Colonic mucosa (tissue), 4 donors: ENCODE measurements around the gene COASY. TPM values are rescaled to one million over a fixed set of nuclear protein-coding genes. Genes with fewer than 3 reads are reported as not detected.

ENCODE experiments used
- DNase-seq: peaks from one replicate; pipeline ENCODE4 v3.0.0-alpha.2; 2020
- H3K27ac ChIP-seq: fragments of 200-600 bp; one replicate; pipeline ENCODE4 v1.8.0; 2021
- H3K27me3 ChIP-seq: fragments of 200-600 bp; one replicate; pipeline ENCODE4 v1.8.0; 2021
- H3K36me3 ChIP-seq: fragments of 200-600 bp; one replicate; pipeline ENCODE4 v1.8.0; 2021
- H3K4me1 ChIP-seq: fragments of 200-600 bp; one replicate; pipeline ENCODE4 v1.8.0; 2021; ENCODE audit warnings: mild to moderate bottlenecking
- H3K4me3 ChIP-seq: fragments of 200-600 bp; one replicate; pipeline ENCODE4 v1.8.0; 2021
- H3K9ac ChIP-seq, 2 donors: one replicate each; pipeline ENCODE4 v1.7.0; 2013; ENCODE audit warnings: control low read depth in 2 of 2, low read depth in 2 of 2, low read length in 2 of 2
- H3K9me3 ChIP-seq: fragments of 200-600 bp; one replicate; pipeline ENCODE4 v1.8.0; 2021
- intact Hi-C: fragments of 100-400 bp; cut with DNase I; formaldehyde crosslinking; loops from one replicate; pipeline ENCODE4 v1.14.1; 2022
- total RNA-seq, 2 donors: library from RNA; stranded (reverse); fragmentation: NEBNext Ultra II Directional in 1 of 2; extraction: Animal tissue kit (Norgen Biotek cat#: 25700) in 1 of 2; gene quantifications; one replicate each; pipeline ENCODE4 v1.2.1, GENCODE V29; 2021
- TF ChIP-seq, protein P1 (sequence below): fragments of 200-600 bp; IDR thresholded peaks from one replicate; pipeline ENCODE4 v1.8.0; 2022; ENCODE audit warnings: antibody characterized with exemption, mild to moderate bottlenecking
- donor health status: healthy.
- donor health status: DM: no; HTN: no; CAD: no.
- donor health status: DM: no; HTN: no; CAD: no.

The COASY gene
- total RNA-seq, 2 donors from 2014 or later, result 94.2 to 176 TPM

DNA sequence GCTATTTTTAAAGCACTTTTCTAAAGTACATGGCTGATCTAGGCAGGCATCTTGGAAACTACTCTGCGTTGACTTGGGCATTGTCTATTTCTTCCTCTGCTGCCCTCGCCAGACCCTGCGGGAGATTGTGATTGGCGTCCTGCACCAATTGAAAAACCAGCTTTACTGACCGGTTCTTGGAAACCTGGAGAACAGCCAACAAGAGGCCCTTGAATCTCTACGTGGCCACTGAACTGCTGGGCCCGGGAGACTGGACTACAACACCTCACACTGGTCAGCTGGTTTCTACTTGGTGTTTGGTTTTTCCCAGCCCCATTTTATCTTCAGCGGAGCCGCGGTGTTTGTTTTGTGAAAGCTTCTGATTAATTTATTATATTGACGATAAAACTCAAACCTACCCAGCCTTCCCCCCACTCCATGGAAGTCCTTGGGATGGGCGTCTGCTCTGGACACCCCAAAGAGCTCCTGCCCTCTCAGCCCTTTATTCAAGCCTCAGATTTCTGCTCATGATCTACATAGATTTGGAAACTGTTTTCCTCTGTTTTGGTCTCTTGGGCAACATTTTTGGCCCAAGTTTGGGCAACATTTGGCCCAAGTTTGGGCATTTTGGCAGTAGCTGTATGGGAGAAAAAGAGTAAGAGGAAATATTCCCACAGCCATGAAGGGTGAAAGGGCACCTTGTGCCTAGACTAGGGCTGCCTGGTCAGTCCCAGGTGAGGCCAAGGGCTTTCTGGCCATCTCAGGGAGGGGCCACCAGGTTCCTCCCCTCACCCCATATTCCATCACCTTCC is 9.7 kb downstream of the COASY start:
- H3K9ac ChIP-seq, result no peak overlapping the region
- no peaks in the 10 kb centered on the region for H3K27me3 ChIP-seq
- no peak overlapping the region for H3K27ac ChIP-seq
- H3K4me3 ChIP-seq, result no peak overlapping the region
- H3K9me3 ChIP-seq, result no peaks in the 10 kb centered on the region
- no peak for DNase-seq
- TF ChIP-seq, protein P1, sequence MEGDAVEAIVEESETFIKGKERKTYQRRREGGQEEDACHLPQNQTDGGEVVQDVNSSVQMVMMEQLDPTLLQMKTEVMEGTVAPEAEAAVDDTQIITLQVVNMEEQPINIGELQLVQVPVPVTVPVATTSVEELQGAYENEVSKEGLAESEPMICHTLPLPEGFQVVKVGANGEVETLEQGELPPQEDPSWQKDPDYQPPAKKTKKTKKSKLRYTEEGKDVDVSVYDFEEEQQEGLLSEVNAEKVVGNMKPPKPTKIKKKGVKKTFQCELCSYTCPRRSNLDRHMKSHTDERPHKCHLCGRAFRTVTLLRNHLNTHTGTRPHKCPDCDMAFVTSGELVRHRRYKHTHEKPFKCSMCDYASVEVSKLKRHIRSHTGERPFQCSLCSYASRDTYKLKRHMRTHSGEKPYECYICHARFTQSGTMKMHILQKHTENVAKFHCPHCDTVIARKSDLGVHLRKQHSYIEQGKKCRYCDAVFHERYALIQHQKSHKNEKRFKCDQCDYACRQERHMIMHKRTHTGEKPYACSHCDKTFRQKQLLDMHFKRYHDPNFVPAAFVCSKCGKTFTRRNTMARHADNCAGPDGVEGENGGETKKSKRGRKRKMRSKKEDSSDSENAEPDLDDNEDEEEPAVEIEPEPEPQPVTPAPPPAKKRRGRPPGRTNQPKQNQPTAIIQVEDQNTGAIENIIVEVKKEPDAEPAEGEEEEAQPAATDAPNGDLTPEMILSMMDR, result no peak
- peaks cover 29% of the 10 kb centered on the region for H3K36me3 ChIP-seq
- intact Hi-C loops, result no loop called here
- H3K4me1 ChIP-seq, result peaks cover 5% of the 10 kb centered on the region

DNA sequence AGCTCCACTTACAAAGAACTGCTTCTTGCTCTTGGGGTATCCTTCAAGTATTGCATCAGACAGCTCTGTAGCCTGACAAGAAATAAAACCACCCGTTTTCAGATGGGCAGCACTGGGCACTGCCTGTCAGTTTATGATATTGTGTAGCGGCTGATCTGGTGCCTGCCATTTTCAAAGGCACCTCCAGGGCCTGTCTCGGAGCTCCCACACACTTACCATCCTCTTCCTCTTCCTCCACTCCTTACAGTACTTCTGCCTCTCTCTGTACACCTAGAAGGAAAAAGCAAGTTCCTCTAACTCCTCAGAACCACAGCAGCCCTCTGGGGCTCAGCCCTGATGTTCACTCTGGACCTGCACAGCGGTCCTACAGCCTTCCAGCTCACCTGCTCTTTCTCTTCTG is 11.1 kb downstream of the COASY start:
- Histone ChIP-seq H3K36me3 (peaks cover 29% of the 10 kb centered on the region), H3K9ac (no peak overlapping the region), H3K4me3 (no peak overlapping the region), H3K27me3 (no peaks in the 10 kb centered on the region), H3K9me3 (no peaks in the 10 kb centered on the region), H3K4me1 (no peaks in the 10 kb centered on the region), H3K27ac (no peak overlapping the region)
- intact Hi-C loops, result no loop called here
- no peak for DNase-seq
- TF ChIP-seq, protein P1, result no peak

DNA sequence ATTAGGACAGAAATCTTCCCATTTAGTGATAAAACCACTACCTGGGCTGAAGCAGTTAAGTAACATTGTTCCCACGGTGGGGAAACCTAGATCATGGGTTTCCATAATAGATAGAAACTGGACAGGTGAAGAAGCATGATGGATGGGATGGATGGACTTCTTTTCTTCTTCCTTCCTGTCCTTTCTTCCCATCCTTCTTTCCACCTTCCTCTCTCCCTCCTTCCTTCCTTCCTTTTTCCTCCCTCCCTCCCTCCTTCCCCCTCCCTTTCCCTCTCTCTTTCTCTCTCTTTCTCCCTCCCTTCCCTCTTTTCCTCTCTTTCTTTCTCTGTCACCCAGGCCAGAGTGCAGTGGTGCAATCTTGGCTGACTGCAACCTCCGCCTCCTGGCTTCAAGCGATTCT is 12.5 kb downstream of the COASY start:
- intact Hi-C loops, result no loop called here

DNA sequence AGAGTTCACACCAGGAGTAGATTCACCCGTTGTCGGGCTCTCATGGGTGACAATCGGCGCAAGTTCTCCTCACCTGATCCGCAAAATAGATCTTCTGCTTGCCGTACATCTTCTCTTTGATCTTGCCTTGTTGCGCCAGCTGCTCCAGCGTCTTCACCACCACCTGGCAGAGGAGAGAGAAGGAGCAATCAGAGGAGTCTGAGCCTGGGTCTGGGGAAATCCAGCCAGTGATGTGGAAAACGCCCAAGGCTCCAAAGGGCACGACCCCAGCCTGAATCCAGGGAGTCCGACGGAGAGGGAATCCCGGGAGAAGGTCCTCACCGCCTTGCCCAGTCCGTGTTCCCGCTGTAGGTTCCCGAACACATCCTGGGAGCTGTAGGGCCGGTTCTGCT is 15.2 kb downstream of the COASY start:
- Histone ChIP-seq H3K4me1 (peaks cover 4% of the 10 kb centered on the region), H3K4me3 (peak overlapping the region; percentile 61), H3K9me3 (no peaks in the 10 kb centered on the region), H3K27me3 (no peaks in the 10 kb centered on the region), H3K36me3 (peaks cover 21% of the 10 kb centered on the region), H3K27ac (peak overlapping the region; percentile 90), H3K9ac (peak overlapping the region in 1 of 2 donors; percentile 98)
- TF ChIP-seq, protein P1, result no peak
- intact Hi-C loops, result no loop called here
- DNase-seq, result no peak

More for the DNA sequence above, 12.5 kb downstream of the COASY start:
- DNase-seq, result no peak
- Histone ChIP-seq H3K4me1 (peaks cover 4% of the 10 kb centered on the region), H3K27ac (no peak overlapping the region), H3K36me3 (peaks cover 29% of the 10 kb centered on the region), H3K27me3 (no peaks in the 10 kb centered on the region), H3K4me3 (no peak overlapping the region), H3K9me3 (no peaks in the 10 kb centered on the region), H3K9ac (no peak overlapping the region)
- TF ChIP-seq, protein P1, result no peak

DNA sequence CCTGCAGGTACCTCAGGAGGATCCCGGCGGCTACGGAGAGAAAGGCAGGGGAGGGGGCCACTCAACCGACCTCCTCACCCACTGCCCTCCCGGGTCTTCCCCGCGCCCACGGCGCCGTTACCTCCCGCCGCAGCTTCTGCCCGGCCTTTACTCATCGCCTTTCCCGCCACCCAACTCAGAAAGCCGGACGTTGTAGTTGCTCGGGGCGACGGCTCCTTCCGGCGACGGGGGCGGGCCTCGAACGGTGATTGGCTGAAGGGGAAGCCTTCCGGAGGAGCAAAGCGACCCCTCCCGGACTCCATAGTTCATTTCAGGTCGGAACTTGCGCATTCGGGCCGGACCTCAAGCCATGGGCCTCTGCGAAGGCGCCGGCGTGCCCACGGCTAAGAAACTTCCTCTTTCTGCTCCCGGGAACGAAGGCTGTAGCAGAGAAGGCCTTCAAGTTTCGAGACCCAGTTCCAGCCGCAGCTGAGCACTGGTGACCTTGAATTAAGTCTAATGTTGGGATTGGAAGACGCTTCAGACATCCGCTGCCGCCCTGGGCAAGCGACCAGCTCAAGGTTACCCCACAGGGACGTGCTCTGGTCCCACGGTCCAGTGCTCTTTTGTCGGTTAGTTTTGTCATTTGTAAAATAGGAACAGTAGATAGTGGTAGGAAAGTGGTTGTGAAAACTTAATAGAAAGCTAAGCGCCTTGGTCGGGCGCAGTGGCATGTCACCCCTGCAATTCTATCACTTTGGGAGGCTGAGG is 15.8 kb downstream of the COASY start, which contains the start of gene PSMC3IP:
TSS of gene PSMC3IP (minus strand) at position 198 of the 750 bp plus-strand sequence. CDS start at position 155, 43 bp downstream.
- DNase-seq, result peak; percentile 98
- peaks cover 4% of the 10 kb centered on the region for H3K4me1 ChIP-seq
- H3K4me3 ChIP-seq, result peak within 1 kb of the TSS; percentile 61
- intact Hi-C loops, result no loop called here
- H3K9ac ChIP-seq, result peak within 1 kb of the TSS; percentile 71 to 98
- H3K27ac ChIP-seq, result peak within 1 kb of the TSS; percentile 90
- TF ChIP-seq, protein P1, result no peak
- peaks cover 21% of the 10 kb centered on the region for H3K36me3 ChIP-seq
- no peaks in the 10 kb centered on the region for H3K9me3 ChIP-seq
- H3K27me3 ChIP-seq, result no peaks in the 10 kb centered on the region
